HG02938 (cell line): ENCODE data around the gene EIF5AL1.
"Not testable (repeated sequence)": the region's sequence is repeated elsewhere in the genome, so short reads cannot be mapped to it uniquely, and the experiment has no call there.

Experiments used
- ATAC-seq: cut with Tn5 transposase; IDR thresholded peaks from one replicate; pipeline ENCODE4 v1.9.1; 2021; ENCODE audit warnings: mild to moderate bottlenecking, moderate library complexity; ENCODE audit not compliant: unreplicated experiment

Gene EIF5AL1

DNA sequence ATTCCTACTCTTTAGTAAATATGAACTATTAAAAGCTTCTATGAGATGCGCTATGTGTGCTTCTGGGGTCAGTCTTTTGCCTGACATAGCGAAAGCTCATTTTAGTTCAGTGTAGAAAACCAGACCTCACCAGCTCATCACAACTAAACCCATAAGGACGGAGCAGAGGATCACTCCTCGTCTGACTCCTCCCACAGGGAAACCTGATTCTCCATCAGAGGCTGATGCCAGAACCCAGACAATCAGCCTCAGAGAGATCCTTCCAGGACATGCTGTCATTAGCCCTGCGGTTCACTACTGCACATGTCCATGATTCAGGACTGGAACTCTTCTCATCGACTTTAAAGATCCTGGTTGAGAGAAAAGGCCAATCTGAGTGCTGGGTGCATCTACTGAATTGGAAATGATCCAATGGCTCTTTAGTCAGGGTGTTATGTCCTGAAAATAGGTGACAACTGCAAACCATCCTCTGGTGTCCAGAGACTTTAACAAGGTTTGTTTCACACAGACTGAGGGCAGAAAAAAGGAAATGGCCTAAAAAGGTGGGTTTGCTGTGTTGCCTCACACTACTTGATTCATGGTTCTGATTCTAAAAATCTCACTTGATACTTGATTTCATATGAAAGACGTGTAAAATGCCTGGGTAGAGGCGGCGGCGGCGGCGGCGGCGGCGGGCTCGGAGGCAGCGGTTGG is at the start of gene EIF5AL1:
TSS of gene EIF5AL1 (plus strand) at position 643 of the 693 bp plus-strand sequence. CDS start 117 bp downstream, outside the sequence.
- ATAC-seq, result not testable (repeated sequence)

DNA sequence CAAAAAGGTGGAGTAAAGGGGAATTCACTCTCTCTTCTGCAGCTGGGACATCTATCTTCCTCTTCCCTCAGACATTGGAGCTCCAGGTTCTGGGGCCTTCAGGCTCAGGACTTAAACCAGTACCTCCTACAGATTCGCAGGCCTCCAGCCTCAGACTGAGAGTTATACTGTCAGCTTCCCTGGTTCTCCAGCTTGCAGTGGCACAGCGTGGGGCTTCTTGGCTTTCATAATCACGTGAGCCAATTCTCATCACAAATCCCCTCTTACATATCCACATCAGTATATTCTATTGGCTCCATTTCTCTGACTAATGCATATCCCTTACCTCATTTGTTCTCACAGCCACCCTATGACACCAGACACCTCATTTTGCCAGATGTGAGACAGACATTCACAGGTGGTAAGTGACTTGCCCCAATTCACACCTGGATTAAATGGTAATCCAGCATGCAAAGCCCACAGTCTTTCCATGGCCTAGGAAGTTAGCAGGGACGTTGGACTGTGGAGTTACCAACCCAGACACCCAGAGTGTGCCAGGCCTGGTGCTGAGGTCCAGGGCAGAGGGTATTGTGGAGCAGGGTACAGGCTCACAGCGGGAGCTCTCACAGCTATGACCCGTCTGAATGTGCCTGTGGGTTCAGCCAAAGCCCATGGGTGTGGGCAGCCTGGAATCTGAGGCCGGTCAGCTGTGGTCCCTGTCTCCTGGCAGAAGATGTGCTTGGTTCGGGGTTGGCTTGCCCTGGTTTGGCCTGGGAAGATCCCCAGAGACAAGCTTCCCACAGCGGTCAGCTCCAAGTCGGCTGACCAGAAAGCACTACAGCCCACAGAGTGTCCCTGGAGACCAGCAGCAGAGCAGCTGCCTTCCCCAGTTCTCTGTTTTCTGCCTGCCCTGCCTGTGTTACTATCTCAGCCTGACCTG is 48.5 kb upstream of the EIF5AL1 start:
- no peak for ATAC-seq

DNA sequence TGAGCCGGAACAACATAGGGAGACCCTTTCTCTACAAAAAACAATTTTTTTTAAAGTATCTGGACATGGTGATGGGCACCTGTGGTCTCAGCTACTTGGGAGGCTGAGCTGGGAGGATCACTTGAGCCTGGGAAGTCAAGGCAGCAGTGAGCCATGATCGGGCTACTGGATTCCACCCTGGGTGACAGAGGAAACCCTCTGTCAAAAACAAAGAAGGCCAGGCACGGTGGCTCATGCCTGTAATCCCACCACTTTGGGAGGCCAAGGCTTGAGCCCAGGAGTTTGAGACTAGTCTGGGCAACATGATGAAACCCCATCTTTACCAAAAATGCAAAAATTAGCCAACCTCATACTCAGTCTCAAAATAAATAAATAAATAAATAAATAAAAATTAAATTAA is 47.0 kb upstream of the EIF5AL1 start:
- no peak for ATAC-seq

DNA sequence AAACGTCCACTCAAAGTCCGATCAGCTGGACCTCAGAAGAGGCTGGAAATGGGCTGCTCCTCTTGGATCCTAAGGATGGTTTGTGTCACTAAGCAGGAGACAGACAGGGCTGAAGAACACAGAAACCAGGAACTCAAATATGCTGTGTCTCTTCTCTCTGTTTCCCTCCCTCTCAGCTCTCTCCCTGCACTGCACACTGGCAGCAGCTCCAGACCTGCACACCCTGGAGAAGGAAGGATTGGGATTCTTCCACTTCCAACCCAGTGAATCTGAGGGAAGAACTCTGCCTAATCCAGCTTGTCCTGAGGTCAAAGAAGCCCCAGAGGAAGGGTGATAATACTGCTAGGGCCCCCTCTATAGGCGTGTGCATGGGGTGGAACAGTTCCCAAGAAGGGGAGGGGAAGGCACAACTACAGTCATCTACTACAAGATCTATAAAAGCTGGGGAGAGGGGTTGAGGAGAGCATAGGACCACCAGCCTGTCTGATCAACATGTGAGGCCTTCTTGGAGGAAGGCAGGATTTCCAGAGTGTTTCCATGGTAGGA is 44.2 kb upstream of the EIF5AL1 start:
- no peak for ATAC-seq

DNA sequence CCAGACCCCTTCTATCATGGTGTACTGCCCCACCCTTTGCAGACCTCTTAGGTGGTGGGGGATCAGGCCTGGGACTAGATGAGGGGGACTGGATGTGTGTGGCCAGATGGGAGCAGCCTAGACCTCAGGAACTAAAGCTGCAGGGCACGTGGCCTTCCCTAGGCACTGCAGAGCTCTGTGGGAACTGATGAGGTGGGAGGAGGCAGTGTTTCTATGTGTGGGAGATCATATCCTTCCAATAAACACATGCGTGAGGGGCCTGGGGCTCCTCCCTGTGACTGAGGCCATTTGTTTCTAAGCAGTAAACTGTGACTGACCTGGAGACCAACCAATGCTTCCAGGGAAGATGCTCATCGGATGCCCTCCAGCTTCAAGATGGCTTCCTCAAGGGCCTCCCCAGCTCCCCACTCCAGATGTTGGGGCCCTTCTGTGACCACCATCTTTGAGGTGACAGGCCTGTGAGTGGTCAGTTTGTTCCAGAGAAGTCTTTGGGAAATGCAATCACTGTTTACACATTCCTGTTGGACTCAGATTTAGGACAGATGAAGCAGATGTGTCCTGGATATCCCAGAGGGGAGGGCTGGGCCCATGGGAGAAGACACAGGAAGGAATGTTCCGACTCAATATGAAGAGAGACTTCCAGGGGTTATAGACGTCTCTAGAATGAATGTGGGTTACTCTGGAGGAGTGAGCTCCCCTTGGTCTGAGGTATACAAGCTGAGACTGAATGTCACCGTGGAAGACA is 43.3 kb upstream of the EIF5AL1 start:
- no peak for ATAC-seq

DNA sequence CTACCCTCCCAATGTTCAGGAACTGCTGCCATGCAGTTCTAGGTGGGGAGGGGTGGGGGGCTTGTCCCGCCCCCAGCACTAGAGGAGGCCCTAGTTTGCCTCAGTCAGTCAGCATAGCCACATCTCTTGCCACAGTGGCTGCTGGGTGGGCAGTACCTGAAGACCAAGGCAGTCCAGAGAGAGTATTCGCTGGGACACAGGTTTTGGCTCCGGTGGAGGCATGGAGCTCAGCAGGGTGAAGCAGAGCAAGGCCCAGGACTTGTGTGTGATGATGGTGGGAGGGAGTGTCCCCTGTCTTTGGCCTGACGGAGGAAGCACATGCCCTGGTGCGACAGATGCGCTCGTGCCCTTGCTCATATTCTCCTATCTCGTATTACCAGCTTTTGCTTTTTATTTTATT is 42.2 kb upstream of the EIF5AL1 start:
- no peak for ATAC-seq

DNA sequence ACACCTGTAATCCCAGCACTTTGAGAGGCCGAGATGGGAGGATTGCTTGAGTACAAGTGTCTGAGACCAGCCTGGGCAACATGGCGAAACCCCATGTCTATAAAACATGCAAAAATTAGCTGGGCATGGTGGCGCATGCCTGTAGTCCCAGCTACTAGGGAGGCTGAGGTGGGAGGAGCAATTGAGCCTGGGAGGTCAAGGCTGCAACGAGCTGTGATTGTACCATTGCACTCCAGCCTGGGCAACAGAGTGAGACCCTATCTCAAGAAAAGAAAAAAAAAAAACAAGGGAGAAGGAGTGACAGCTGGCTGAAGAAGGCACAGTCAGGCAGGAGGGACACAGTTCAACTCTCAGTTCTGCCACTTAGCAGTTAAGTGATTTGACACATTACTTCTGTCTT is 40.6 kb upstream of the EIF5AL1 start:
- ATAC-seq, result no peak

DNA sequence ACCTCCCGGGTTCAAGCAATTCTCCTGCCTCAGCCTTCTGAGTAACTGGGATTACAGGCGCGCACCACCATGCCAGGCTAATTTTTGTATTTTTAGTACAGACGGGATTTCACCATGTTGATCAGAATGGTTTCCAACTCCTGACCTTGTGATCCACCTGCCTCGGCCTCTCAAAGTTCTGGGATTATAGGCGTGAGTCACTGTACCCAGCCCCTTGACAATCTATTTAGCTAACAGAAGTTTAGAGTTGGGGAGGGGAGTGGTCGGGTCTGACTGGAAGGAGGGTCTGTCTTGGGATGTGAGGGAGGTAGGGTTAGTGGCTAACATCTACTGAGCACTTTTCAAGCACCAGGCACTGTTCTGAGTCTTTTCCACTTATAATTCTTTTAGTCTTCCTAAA is 39.9 kb upstream of the EIF5AL1 start:
- ATAC-seq, result no peak

DNA sequence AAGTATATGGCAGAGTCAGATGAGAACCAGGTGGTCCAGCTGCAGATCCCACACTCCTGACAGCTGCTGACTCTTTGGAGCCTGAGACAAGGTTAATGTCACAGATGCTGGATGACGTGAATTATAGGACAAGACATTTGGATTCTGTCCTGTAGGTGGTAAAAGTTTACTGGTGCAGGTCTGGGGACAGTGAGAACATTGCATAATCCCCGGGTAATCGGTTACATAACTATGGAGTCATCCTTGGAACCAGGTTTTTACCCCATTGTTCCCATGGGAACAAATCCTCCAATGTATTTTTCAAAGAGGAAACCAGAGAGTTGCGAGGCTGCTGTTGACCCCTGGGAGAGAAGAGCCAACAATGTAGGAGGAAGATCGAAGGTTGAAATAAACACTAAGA is 39.4 kb upstream of the EIF5AL1 start:
- ATAC-seq, result no peak

DNA sequence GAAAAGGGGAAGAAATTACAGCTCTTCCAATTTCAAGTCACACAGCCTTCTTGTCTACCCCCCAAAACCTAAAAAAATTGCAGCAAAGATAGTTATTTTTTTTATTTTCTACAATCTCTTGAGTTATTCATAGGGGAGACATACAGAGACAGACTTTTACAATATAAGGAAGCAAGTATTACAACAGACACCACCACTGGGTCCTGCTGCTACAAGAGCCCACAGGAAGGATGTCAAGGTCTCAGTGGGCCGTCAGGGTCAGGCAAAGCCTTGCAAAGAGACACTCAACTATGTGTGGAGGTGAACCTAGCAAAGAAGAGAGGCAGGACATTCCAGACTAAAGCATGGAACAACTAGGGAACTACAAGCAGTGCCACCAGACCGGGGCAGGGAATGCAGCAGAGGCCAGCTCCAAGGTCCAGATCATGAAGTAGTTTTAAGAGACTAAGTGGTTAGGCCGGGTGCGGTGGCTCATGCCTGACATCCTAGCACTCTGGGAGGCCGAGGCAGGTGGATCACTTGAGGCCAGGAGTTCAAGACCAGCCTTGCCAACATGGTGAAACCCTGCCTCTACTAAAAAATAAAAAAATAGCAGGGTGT is 38.7 kb upstream of the EIF5AL1 start:
- no peak for ATAC-seq

DNA sequence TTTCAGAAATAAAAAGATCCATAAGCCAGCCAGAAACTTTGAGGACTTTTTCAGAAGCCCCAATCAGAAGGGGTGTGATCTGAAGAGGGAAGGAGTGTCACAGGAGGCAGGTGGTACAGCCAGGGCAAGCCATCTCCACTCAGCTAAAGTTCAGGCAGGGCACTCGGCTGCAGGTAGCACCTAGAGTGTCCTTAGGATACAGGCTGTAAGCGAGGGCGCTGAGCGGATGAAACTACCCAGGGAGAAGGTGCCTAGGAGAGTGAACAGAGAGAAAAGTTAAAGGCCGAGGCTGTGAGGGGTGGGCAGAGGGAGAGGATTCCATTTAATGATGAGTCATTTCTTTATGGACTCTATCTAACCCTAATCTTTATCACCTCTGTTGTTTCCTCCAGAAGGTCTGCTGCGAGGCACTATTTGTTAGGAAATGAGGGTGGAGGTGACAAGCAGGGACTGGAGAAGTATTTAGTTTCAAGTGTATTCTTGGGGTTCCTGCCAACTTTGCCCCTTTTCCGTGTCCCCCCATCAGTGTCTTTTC is 37.1 kb upstream of the EIF5AL1 start:
- no peak for ATAC-seq

DNA sequence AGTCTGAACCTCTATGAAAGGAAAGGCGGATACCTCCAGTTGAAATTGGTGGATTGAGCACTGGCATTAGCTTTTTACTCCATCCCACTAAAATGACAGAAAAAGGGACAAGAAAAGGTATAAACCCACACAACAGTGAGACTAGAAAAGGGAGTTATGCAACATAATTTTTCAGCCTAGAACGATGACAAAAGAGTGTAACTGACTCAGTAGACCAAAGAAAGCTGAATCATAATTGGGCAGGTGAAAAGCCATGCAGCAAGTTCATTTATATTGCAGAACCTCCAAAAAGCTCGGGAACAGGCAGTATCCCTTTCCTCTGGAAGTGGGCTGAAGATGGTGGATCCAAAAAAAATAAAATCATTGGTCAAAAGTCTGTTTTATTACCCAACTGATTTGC is 36.5 kb upstream of the EIF5AL1 start:
- ATAC-seq, result no peak

DNA sequence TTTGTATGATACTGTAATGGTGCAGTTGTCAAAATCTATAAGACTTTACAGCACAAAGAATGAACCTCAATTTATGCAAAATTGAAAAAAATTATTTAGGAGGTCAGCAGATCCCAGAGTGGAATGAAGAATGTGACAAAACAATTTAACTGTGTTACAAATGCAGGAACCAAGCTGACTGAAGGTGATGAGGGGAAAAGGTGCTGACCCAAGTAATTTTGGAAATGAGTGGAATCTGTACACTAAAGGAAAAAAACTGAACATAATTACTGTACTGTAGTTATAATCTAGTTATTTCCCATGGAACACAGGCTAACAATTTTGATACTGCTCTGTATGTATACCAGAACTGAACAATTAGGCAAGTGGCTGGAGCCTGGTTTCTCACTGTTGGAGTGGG is 35.7 kb upstream of the EIF5AL1 start:
- no peak for ATAC-seq

DNA sequence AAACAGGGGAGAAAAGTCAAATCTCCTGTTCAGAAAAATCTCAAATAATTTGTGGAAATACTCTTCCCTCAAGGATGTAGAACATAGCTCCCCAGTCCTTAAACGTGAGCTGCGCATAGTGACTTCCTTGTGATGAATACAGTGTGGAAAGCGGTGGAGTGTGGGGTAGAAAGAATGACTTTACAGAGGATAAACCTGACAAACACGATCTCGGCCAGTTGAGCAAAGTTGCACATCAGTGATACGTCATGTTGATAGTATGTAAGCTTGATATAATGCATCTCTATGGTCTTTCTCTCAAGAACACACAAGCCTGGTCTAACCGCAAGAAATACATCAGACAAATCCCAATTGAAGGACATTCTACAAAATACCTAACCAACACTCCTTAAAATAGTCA is 34.9 kb upstream of the EIF5AL1 start:
- ATAC-seq, result no peak

DNA sequence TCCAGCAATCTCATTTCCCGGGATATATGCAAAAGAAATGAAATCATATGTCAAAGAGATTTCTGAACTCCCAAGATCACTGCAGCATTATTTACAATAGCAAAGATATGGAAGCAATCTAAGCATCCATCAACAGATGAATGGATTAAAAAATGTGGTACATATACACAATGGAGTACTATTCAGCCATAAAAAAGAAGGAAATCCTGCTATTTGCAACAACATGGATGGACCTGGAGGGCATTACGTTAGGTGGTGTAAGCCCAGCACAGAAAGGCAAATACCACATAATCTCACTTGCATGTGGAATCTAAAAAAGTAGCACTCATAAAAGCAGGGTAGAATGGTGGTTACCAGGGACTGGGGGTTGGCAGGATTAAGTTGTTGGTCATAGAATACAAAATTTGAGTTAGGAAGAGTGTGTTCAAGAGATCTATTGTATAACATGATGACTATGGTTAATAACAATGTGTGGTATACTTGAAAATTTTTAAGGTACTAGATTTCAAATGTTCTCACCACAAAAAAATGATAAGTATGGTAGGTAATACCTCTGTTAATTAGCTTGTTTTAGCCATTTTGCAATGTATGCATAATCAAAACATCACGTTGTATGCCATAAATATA is 32.9 kb upstream of the EIF5AL1 start:
- ATAC-seq, result no peak

DNA sequence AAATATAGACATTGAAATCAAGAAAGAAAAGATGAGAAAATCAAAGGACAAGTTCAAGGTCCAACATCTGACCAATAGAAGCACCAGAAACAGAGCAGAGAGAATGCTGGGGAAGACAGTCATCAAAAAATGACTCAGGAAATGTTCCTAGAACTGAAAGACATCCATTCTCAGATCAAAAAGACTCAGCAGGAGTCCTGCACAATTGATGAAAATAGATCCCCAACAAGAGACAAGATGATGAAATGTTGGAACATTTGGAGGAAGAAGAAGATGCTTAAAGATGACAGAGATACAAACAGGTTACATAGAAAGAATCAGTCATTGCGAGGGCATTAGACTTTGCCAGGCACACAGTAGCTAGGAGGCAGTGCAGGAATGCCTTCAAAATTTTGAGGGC is 30.0 kb upstream of the EIF5AL1 start:
- ATAC-seq, result no peak

DNA sequence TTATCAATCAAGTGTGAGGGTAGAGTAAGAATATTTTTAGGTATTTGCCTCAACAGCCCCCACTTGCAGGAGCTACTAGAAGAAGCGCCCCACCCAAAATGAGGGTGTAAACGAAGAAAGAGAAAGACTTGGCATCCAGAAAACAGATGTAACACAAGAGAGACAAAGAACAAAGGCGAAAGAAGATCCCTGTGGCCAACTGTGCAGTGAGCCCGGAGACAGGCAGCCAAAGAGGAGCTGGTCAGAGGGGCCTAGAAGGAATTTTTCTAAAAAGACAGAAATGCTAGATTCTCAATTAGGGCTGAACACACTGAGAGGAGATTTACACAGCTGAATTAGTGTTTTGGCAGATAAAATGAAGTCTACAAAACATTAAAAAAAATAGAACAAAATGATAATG is 29.6 kb upstream of the EIF5AL1 start:
- no peak for ATAC-seq

DNA sequence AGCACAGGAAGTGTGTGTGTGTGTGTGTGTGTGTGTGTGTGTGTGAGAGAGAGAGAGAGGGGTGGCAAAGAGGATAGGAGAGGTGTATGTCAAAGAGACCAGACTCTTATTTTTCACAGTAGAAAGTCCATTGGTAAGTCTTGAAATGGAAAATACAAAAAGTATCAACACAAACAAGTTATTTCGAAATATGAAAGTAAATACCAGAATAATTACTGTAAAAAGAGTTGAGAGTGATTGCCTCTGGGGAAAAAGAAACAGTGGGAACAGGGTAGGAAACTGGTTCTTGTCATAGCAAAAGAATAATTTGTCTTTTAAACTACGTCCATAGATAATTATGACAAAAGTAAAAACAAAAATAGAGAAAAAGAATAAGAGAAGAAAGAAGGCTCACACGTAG is 29.0 kb upstream of the EIF5AL1 start:
- ATAC-seq, result no peak

DNA sequence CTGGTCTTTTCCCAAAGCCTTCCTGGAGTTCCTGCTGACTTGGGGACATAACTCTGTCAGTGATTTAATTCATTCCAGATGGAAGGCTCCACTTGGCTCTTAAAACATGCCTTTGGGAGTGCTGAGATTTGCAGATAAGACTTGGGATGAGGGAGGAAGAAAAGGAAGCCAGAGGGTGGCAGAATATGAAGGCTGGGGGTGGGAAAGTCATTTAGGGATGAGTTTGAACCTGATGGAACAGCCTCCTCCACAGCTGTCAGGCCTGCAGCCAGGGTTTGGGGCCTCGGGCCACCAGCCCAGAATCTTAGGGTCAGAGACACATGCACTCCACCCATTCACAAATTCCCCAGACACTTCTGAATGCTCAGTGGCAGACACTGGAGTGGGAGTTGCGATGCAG is 28.4 kb upstream of the EIF5AL1 start:
- no peak for ATAC-seq

DNA sequence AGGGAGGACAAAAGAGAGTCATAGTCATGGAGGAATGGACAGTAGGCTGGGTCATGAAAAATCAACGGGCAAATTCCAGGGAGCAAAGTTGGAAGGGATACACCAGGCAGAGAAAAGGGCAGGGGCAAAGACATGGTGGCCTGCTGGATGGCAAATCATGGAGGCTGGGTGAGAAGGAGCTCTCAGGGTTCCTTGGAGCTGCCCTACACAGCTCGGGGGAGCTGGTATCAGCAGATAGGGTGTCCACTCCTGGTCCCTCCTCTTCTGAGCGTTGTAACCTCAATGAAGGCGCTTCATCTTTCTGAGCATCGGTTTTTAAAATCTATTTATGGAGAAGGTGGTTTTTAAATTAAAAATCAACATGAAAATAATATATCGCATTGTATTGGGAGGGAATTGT is 27.9 kb upstream of the EIF5AL1 start:
- no peak for ATAC-seq
